GM18951 (cell line): ENCODE measurements around the gene TBX21.
"Not testable (repeated sequence)": the region's sequence is repeated elsewhere in the genome, so short reads cannot be mapped to it uniquely, and the experiment has no call there.

Experiments
- POLR2A ChIP-seq: IDR thresholded peaks from 4 replicates; pipeline ENCODE4 v1.6.1; 2011; ENCODE audit warnings: mild to moderate bottlenecking; ENCODE audit not compliant: insufficient read length, insufficient read depth; ENCODE audit errors: extremely low read depth
- in situ Hi-C: fragments of 300-500 bp; cut with MboI; formaldehyde crosslinking; loops from one replicate; pipeline ENCODE4 v1.12.0; 2022; ENCODE audit warnings: low sequenced_read_pairs, mixed read lengths, inconsistent platforms; ENCODE audit not compliant: unreplicated experiment

TBX21 gene

GRCh38 chr17:47736501-47737495, 3.8 kb downstream of the TBX21 start:
- TF ChIP-seq POLR2A = no peak
- in situ Hi-C loops = no loop called here

- no peak for TF ChIP-seq POLR2A
- in situ Hi-C loops = no loop called here
These were observed 5.1 kb downstream of the TBX21 start for GRCh38 chr17:47738178-47738577.

- TF ChIP-seq POLR2A = no peak
These were observed 6.1 kb downstream of the TBX21 start for GRCh38 chr17:47739150-47739549.

GRCh38 chr17:47739945-47740344, 6.9 kb downstream of the TBX21 start:
- in situ Hi-C loops = not testable (repeated sequence)

More at GRCh38 chr17:47739150-47739549, 6.1 kb downstream of the TBX21 start:
- in situ Hi-C loops = no loop called here

- in situ Hi-C loops = no loop called here
These were observed 8.2 kb downstream of the TBX21 start for GRCh38 chr17:47741109-47741792.

GRCh38 chr17:47741793-47742145, 8.7 kb downstream of the TBX21 start:
- TF ChIP-seq POLR2A = no peak
- in situ Hi-C loops = no loop called here

More at GRCh38 chr17:47741109-47741792, 8.2 kb downstream of the TBX21 start:
- TF ChIP-seq POLR2A = no peak

GRCh38 chr17:47742319-47743181, 9.5 kb downstream of the TBX21 start:
- in situ Hi-C loops = no loop called here
- TF ChIP-seq POLR2A = no peak

- no peak for TF ChIP-seq POLR2A
- in situ Hi-C loops = no loop called here
These were observed 11.4 kb downstream of the TBX21 start for GRCh38 chr17:47744168-47745036.

- in situ Hi-C loops = no loop called here
- no peak for TF ChIP-seq POLR2A
These were observed 12.0 kb downstream of the TBX21 start for GRCh38 chr17:47745037-47745380.

GRCh38 chr17:47751471-47751870, 18.4 kb downstream of the TBX21 start:
- in situ Hi-C loops = no loop called here

GRCh38 chr17:47757386-47757785, 24.4 kb downstream of the TBX21 start:
- no peak for TF ChIP-seq POLR2A
- in situ Hi-C loops = no loop called here

More at GRCh38 chr17:47751471-47751870, 18.4 kb downstream of the TBX21 start:
- no peak for TF ChIP-seq POLR2A
